Duodenal mucosa (tissue), 2 donors: ENCODE data around the gene ANKRD12.

Experiments
- H3K27ac ChIP-seq: one replicate; pipeline ENCODE4 v1.7.0; 2013; ENCODE audit warnings: low read depth, low read length
- H3K27me3 ChIP-seq, 2 donors: one replicate each; pipeline ENCODE4 v1.7.0; 2013; ENCODE audit warnings: low read length in 2 of 2, control low read depth in 1 of 2; ENCODE audit not compliant: insufficient read depth in 2 of 2, control insufficient read depth in 1 of 2
- H3K36me3 ChIP-seq, 2 donors: one replicate each; pipeline ENCODE4 v1.7.0; 2013; ENCODE audit warnings: low read length in 2 of 2, control low read depth in 1 of 2; ENCODE audit not compliant: insufficient read depth in 2 of 2, control insufficient read depth in 1 of 2
- H3K4me1 ChIP-seq, 2 donors: one replicate each; pipeline ENCODE4 v1.7.0; 2013; ENCODE audit warnings: low read length in 2 of 2, control low read depth in 1 of 2; ENCODE audit not compliant: insufficient read depth in 2 of 2, control insufficient read depth in 1 of 2
- H3K4me3 ChIP-seq, 2 donors: one replicate each; pipeline ENCODE4 v1.7.0; 2013; ENCODE audit warnings: low read length in 2 of 2, low read depth in 1 of 2
- H3K9ac ChIP-seq, 2 donors: one replicate each; pipeline ENCODE4 v1.7.0; 2013; ENCODE audit warnings: low read length in 2 of 2, low read depth in 1 of 2
- H3K9me3 ChIP-seq, 2 donors: one replicate each; pipeline ENCODE4 v1.7.0; 2013; ENCODE audit warnings: low read length in 2 of 2, control low read depth in 1 of 2; ENCODE audit not compliant: control insufficient read depth in 1 of 2

ANKRD12 gene

DNA sequence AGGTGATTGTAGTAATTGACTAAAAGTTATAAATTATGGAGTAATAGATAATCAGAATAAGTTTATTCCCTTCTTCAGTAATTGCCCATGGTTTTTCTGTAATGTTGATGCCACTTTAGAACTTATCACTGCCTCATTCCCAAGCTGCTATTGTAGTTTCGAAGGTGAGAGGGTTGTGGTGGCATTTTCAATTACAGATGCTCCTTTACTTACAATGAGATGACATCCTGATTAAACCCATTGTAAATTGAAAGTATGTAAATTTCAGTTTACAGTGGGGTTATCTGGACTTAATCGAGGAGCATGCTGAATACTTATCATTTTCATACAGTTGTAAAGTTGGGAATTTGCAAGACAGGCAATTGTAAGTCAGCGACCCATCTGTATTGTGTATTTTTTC, 31.2 kb upstream of the ANKRD12 start:
- Histone ChIP-seq H3K4me3 (peak overlapping the region; percentile 87 to 88), H3K9ac (peak overlapping the region in 1 of 2 donors; percentile 96), H3K9me3 (no peaks in the 10 kb centered on the region), H3K27ac (no peak overlapping the region), H3K27me3 (no peaks in the 10 kb centered on the region), H3K36me3 (no peaks in the 10 kb centered on the region), H3K4me1 (peaks cover 46 to 60% of the 10 kb centered on the region in 2 donors)

DNA sequence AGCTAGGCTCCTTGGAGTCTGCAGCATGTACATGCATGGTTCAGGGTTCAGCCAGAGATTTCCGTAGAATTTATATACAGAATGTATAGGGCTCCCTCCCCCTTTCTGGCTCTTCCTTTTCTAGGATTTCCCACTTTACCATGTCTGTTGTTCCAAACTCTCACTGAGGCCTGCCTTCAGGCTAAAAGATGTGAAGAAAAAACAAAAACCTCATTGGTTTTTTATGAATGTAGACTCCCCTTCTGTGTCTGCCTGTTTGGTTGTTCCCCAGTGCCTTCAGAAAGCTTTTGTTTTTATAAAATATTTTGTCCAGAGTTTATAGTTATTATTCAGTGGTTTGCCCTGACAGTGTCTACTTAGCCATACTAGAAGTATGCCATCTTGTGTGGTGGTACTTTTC, 30.5 kb upstream of the ANKRD12 start:
- H3K4me1 ChIP-seq = peaks cover 53 to 67% of the 10 kb centered on the region in 2 donors
- H3K27ac ChIP-seq = no peak overlapping the region
- no peaks in the 10 kb centered on the region for H3K36me3 ChIP-seq
- no peak overlapping the region for H3K9ac ChIP-seq
- H3K27me3 ChIP-seq = no peaks in the 10 kb centered on the region
- no peaks in the 10 kb centered on the region for H3K9me3 ChIP-seq
- peak overlapping the region; percentile 87 to 88 for H3K4me3 ChIP-seq

GRCh38 chr18:9106800-9107584, 29.6 kb upstream of the ANKRD12 start:
- Histone ChIP-seq H3K9ac (no peak overlapping the region), H3K27ac (no peak overlapping the region), H3K27me3 (no peaks in the 10 kb centered on the region), H3K36me3 (peaks cover 0 to 5% of the 10 kb centered on the region in 2 donors), H3K4me1 (peaks cover 59 to 70% of the 10 kb centered on the region in 2 donors), H3K4me3 (peak overlapping the region in 1 of 2 donors; percentile 23), H3K9me3 (no peaks in the 10 kb centered on the region)

DNA sequence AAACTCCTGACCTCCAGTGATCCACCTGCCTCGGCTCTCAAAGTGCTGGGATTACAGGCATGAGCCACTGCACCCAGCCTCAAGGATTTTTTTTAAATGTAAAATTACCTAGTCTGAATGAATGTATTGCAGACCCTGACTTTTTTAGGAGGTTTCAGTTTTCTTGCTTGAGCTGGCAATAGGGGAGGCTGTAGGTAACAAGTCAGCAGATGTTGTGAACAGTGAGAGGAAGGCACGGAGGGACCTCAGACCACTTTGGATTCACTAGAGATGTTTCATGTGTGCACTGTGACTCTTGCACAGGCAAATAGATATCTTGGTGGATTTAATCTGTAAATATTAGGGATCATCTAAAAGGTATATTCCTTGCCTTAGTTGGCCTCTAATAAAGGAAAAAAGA, 27.7 kb upstream of the ANKRD12 start:
- Histone ChIP-seq H3K36me3 (peaks cover 0 to 5% of the 10 kb centered on the region in 2 donors), H3K9ac (no peak overlapping the region), H3K4me3 (no peak overlapping the region), H3K4me1 (peaks cover 68 to 81% of the 10 kb centered on the region in 2 donors), H3K27ac (no peak overlapping the region), H3K9me3 (no peaks in the 10 kb centered on the region), H3K27me3 (no peaks in the 10 kb centered on the region)

DNA sequence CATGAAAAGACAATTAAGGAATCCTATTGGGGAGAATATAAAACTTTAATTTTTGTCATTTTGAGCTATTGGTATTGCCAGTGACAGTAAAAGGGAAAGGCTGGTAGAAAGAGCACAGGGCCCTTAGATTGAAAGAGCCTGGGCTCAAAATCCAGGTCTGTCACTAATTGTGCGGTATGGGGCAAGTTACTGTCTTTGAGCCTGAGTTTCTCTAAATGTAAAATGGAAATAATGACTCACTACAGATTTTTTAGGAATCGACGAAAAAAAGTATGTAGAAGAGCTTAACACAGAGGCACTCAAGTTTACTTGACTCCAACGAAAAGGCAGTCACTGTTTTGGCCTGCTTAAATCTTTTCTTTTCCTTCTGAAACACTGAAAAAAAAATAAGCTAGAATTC, 27.1 kb upstream of the ANKRD12 start:
- Histone ChIP-seq H3K9me3 (no peaks in the 10 kb centered on the region), H3K9ac (peak overlapping the region in 1 of 2 donors; percentile 40), H3K27me3 (no peaks in the 10 kb centered on the region), H3K27ac (no peak overlapping the region), H3K4me1 (peaks cover 63 to 77% of the 10 kb centered on the region in 2 donors), H3K4me3 (no peak overlapping the region), H3K36me3 (peaks cover 0 to 5% of the 10 kb centered on the region in 2 donors)

DNA sequence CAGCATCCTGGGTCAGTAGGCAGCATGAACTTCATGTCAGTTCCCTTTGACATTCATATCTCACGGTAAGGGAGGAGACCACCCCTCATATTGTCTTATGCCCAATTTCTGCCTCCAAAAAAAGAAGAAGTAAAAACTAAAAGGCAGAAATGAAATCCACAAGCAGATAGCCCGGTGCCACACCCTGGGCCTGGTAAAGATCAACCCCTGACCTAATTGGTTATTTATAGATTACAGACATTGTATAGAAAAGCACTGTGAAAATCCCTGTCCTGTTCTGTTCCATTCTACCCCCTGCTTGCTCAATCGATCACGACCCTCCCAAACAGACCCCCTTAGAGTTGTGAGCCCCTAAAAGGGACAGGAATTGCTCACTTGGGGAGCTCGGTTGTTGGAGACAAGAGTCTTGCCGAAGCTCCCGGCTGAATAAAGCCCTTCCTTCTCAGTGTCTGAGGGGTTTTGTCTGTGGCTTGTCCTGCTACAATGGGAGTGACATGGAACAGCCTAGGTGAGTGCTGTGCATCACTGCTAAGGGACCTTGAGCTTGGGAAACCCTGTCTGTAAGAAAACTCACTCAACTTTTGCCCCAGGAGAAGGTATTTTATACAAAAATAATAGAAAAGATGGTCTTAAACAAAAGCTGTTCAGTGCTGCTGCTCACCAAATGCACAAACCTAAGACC, 23.0 kb upstream of the ANKRD12 start:
- no peaks in the 10 kb centered on the region for H3K9me3 ChIP-seq
- H3K4me3 ChIP-seq = no peak overlapping the region
- peak overlapping the region in 1 of 2 donors; percentile 18 for H3K9ac ChIP-seq
- H3K27ac ChIP-seq = no peak overlapping the region
- peaks cover 35 to 64% of the 10 kb centered on the region in 2 donors for H3K4me1 ChIP-seq
- H3K36me3 ChIP-seq = peaks cover 0 to 5% of the 10 kb centered on the region in 2 donors
- H3K27me3 ChIP-seq = no peaks in the 10 kb centered on the region

DNA sequence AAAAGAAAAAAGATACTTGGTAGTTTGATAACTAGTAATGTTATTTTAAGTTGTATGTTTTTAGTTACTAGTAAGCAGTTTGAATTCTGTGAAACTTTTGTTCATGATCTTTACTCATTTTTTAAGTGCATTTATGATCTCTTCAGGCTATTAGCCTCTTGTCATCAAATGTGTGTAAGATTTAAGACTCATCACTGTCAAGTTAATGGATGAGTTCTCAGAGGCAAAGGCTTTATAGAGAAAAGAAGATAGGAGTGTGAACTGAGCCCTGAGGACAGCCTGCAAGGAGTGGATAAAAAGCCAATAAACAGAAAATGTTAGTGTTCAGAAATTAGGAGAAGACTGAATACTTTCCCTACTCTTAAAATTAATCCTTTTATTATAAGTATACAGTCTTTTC, 20.6 kb upstream of the ANKRD12 start:
- Histone ChIP-seq H3K4me1 (peaks cover 26 to 45% of the 10 kb centered on the region in 2 donors), H3K36me3 (peaks cover 9 to 11% of the 10 kb centered on the region in 2 donors), H3K9me3 (no peaks in the 10 kb centered on the region), H3K4me3 (no peak overlapping the region), H3K27me3 (no peaks in the 10 kb centered on the region), H3K27ac (no peak overlapping the region), H3K9ac (peak overlapping the region in 1 of 2 donors; percentile 15)

DNA sequence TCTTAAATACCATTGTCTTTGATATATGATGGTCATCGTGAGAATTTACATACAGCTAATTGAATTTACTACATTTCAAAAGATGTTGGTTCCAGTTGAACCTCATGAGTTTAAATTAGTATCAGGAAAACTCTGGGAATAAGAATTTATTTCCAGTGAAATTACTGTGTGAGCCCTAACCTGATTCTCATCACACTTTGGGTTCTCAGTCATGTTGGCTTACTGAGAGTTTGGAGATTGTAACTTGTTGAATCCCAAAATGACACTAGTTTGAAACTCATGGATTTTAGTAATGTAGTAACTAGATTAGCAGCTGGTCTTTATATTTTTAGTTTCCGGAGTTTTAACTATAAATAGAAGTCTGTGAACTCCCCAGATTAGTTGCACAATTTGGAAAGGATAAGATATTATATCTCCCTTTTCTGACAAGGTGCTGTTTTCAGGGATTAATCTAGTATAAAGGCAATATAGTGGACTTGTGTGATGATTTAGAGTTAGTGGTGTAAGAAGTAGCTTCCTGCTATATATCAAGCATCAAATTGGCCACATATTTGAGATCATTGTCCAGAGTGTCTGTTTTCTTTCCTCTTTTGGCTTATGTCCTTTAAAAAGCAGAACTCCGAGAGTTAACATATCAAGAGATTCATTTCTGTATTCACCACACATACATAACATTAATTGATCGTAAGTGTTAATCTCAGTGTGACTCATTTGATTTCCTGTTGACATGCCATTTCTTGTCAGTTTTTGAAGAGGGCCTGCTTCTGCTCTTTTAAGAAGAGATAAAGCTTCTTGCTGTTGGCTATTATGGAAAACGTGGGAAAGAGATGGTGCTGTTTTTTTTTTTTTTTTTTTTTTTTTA, 18.4 kb upstream of the ANKRD12 start:
- H3K36me3 ChIP-seq = peaks cover 12 to 19% of the 10 kb centered on the region in 2 donors
- H3K4me3 ChIP-seq = no peak overlapping the region
- H3K9ac ChIP-seq = no peak overlapping the region
- no peaks in the 10 kb centered on the region for H3K9me3 ChIP-seq
- H3K27ac ChIP-seq = peak overlapping the region; percentile 67
- H3K4me1 ChIP-seq = peaks cover 17 to 37% of the 10 kb centered on the region in 2 donors
- H3K27me3 ChIP-seq = no peaks in the 10 kb centered on the region

GRCh38 chr18:9120796-9121195, 15.8 kb upstream of the ANKRD12 start:
- Histone ChIP-seq H3K27me3 (no peaks in the 10 kb centered on the region), H3K4me1 (peaks cover 9 to 29% of the 10 kb centered on the region in 2 donors), H3K36me3 (peaks cover 20 to 28% of the 10 kb centered on the region in 2 donors), H3K27ac (no peak overlapping the region), H3K4me3 (no peak overlapping the region), H3K9ac (no peak overlapping the region), H3K9me3 (no peaks in the 10 kb centered on the region)
